ENCODE measurements around the gene TM9SF4. TPM values are rescaled to one million over a fixed set of nuclear protein-coding genes. Genes with fewer than 3 reads are reported as not detected.
A peak's percentile ranks its signal among the peaks of the same experiment; 100 is the strongest.

The TM9SF4 gene
- total RNA-seq (10 to 100 TPM; 42.6 to 44.3 TPM), polyA plus RNA-seq (10 to 100 TPM; 31.5 to 43.4 (median 33.3) TPM), total RNA-seq (40.7 to 61.0 (median 48.1) reads per million in 6 experiments)

DNA sequence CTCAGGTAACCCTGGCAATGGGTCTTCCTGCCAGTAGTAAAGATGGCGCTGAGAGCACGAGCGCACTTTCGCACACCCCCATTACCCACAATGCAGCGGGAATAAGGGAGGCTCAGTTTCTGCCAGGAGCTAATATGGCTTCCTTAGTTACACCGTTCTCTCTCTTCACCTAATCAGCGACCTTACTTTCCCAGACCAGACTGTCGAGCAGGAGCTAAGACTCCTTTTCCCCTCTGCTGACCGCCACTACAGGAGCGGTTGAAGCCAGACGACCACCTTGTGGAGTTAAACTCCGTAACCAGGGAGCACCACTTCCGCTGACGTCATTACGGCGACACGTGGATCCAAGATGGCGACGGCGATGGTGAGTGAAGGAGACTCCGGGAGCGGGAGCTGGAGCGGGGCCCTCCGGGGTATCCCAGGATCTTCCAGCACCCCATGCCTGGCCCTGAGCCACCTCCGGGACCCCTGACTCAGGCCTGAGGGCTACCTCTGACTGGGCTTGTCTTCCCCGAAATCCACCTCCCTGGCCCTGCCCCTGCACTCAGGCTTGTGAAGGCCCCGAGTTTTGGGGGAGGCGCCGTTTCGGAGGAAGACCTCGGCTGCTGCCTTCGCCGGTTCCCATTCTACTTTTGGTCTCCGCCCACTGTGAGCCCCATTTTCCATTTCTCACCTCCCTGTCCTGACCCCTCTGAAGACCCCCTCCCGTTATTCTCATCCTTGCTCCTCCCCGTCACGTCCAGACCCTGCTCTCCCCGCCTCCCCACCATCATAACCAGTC, at the start of gene TM9SF4:
TSS of gene TM9SF4 (plus strand) at position 323 of the 781 bp plus-strand sequence. CDS start at position 350, 27 bp downstream.
- POLR2A ChIA-PET, result interaction anchor here (0.6 to 1.4 kb wide), 3 partner anchors 7 to 143 kb away, joined by 3 to 4 read pairs (median 3); no protein-coding TSS in a partner anchor

DNA sequence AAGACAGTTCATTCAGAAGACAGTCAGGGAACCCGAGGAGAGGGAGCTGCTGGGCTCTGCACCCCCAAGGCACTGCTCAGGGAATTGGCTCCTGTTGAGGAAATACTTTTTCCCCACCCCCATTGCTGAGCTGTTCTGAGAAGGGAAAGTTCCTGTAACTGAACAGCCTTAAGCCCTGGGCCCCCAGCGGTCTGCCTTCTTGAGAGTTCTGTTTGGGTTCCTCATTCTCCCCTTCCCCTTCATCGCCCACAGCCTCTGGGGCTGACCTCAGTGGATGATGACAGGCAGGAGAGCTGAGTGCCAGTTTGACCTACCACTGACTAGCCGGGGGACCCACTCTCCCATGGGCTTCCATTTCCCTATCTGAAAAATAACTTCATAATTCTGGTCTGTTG, 46.7 kb upstream of the TM9SF4 start:
- Mint-ChIP-seq H3K9me3 (no peaks in the 10 kb centered on the region), H3K27me3 (peaks cover 14 to 62% (median 46%) of the 10 kb centered on the region in 5 donors), H3K27ac (no peak overlapping the region), H3K4me1 (peaks cover 0 to 19% (median 0%) of the 10 kb centered on the region in 4 donors), H3K36me3 (no peaks in the 10 kb centered on the region), H3K4me3 (peak overlapping the region in 1 of 10 donors; percentile 52)
- DNase-seq (no peak), ATAC-seq (no peak)
- POLR2A ChIA-PET, result no interaction called here

More for the DNA sequence above, at the start of gene TM9SF4:
- no peaks in the 10 kb centered on the region for H3K27me3 Mint-ChIP-seq
- H3K4me1 Mint-ChIP-seq, result peaks cover 16 to 50% (median 40%) of the 10 kb centered on the region in 4 donors
- peak; percentile 86 to 88 for ATAC-seq
- H3K9me3 Mint-ChIP-seq, result no peaks in the 10 kb centered on the region
- peak within 1 kb of the TSS; percentile 97 to 100 (median 100) for H3K27ac Mint-ChIP-seq
- peak; percentile 76 to 98 (median 90) for DNase-seq
- peak within 1 kb of the TSS; percentile 86 to 100 (median 96) for H3K4me3 Mint-ChIP-seq
- H3K36me3 Mint-ChIP-seq, result peaks cover 0 to 11% (median 0%) of the 10 kb centered on the region in 3 donors

GRCh38 chr20:32063695-32064094, 45.8 kb upstream of the TM9SF4 start:
- Mint-ChIP-seq H3K36me3 (no peaks in the 10 kb centered on the region), H3K27ac (no peak overlapping the region), H3K27me3 (peaks cover 13 to 52% (median 38%) of the 10 kb centered on the region in 5 donors), H3K4me1 (peaks cover 0 to 19% (median 0%) of the 10 kb centered on the region in 4 donors), H3K9me3 (no peaks in the 10 kb centered on the region), H3K4me3 (peak overlapping the region in 1 of 10 donors; percentile 39)
- ATAC-seq, result no peak
- POLR2A ChIA-PET, result no interaction called here
- DNase-seq, result no peak

GRCh38 chr20:32064667-32065066, 44.8 kb upstream of the TM9SF4 start:
- Mint-ChIP-seq H3K4me1 (peaks cover 0 to 23% (median 0%) of the 10 kb centered on the region in 4 donors), H3K4me3 (no peak overlapping the region), H3K27me3 (peaks cover 12 to 43% (median 30%) of the 10 kb centered on the region in 5 donors), H3K36me3 (no peaks in the 10 kb centered on the region), H3K9me3 (no peaks in the 10 kb centered on the region), H3K27ac (no peak overlapping the region)
- DNase-seq (no peak), ATAC-seq (no peak)
- POLR2A ChIA-PET, result no interaction called here

DNA sequence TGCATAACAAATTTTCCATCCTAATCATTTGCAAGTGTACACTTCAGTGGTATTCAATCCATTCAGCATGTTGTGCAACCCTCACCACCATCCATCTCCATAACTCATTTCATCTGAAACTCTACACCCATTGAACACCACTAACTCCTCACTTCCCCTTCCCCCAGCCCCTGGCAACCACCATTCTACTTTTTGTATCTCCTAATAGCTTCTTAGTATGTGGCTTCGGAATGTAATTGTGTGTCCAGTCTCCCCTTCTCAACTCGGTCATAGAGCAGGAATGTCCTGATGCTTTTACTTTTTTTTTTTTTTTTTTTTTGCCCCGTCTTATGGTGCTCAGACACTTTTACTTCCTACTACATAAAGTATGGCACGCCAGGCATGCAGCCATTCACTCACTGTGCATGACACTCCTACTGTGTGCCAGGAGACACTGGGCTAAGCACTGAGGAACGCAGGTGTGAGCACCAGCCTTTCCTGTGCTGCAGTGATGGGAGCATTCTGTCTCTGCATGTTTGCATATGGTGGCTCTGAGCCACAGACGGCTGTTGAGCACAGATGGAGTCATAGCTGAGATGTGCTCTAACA, 42.2 kb upstream of the TM9SF4 start:
- no peaks in the 10 kb centered on the region for H3K36me3 Mint-ChIP-seq
- H3K4me1 Mint-ChIP-seq, result peaks cover 0 to 27% (median under 1%) of the 10 kb centered on the region in 4 donors
- POLR2A ChIA-PET, result no interaction called here
- no peak for DNase-seq
- H3K27ac Mint-ChIP-seq, result no peak overlapping the region
- ATAC-seq, result no peak
- H3K4me3 Mint-ChIP-seq, result no peak overlapping the region
- peaks cover 2 to 19% (median 16%) of the 10 kb centered on the region in 5 donors for H3K27me3 Mint-ChIP-seq
- no peaks in the 10 kb centered on the region for H3K9me3 Mint-ChIP-seq

- Mint-ChIP-seq H3K9me3 (no peaks in the 10 kb centered on the region), H3K36me3 (no peaks in the 10 kb centered on the region), H3K4me1 (peaks cover 0 to 23% (median under 1%) of the 10 kb centered on the region in 4 donors), H3K4me3 (no peak overlapping the region), H3K27ac (no peak overlapping the region), H3K27me3 (peaks cover 0 to 14% (median 13%) of the 10 kb centered on the region in 5 donors)
- POLR2A ChIA-PET, result no interaction called here
- ATAC-seq (no peak), DNase-seq (no peak)
Measured at GRCh38 chr20:32068174-32068573, 41.3 kb upstream of the TM9SF4 start.

GRCh38 chr20:32069711-32070110, 39.8 kb upstream of the TM9SF4 start:
- POLR2A ChIA-PET, result no interaction called here
- no peak overlapping the region for H3K4me3 Mint-ChIP-seq
- peaks cover 0 to 21% (median under 1%) of the 10 kb centered on the region in 4 donors for H3K4me1 Mint-ChIP-seq
- no peaks in the 10 kb centered on the region for H3K36me3 Mint-ChIP-seq
- peaks cover 0 to 13% (median 10%) of the 10 kb centered on the region in 5 donors for H3K27me3 Mint-ChIP-seq
- no peak for ATAC-seq
- no peaks in the 10 kb centered on the region for H3K9me3 Mint-ChIP-seq
- DNase-seq, result no peak
- peak overlapping the region in 1 of 10 donors; percentile 22 for H3K27ac Mint-ChIP-seq

DNA sequence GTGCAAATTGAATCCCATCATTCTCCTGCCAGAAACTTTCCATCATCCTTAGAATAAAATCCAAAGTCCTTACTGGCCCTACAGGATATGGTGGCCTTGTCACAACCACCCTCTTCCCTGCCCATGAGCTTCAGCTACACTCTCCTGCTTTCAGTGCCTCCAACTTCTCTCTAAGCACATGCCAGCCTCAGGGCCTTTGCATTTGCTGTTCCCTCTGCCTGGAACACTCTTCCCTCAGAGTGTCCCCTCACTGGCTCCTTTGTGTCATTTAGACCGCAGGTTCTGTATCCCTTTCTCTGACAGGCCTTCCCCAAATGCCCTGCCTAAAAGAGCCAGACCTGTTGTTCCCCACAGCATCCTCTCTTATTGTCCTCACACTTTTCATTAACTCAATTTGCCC, 39.2 kb upstream of the TM9SF4 start:
- Mint-ChIP-seq H3K36me3 (no peaks in the 10 kb centered on the region), H3K9me3 (no peaks in the 10 kb centered on the region), H3K4me3 (no peak overlapping the region), H3K27ac (peak overlapping the region in 1 of 10 donors; percentile 22), H3K4me1 (peaks cover 0 to 19% (median under 1%) of the 10 kb centered on the region in 4 donors), H3K27me3 (peaks cover 0 to 13% (median 11%) of the 10 kb centered on the region in 5 donors)
- POLR2A ChIA-PET, result no interaction called here
- DNase-seq (no peak), ATAC-seq (no peak)

- DNase-seq (no peak), ATAC-seq (no peak)
- no peak overlapping the region for H3K27ac Mint-ChIP-seq
- H3K27me3 Mint-ChIP-seq, result peaks cover 0 to 16% (median 13%) of the 10 kb centered on the region in 5 donors
- POLR2A ChIA-PET, result no interaction called here
- no peaks in the 10 kb centered on the region for H3K9me3 Mint-ChIP-seq
- H3K4me1 Mint-ChIP-seq, result peaks cover 0 to 19% (median under 1%) of the 10 kb centered on the region in 4 donors
- no peaks in the 10 kb centered on the region for H3K36me3 Mint-ChIP-seq
- no peak overlapping the region for H3K4me3 Mint-ChIP-seq
Measured at GRCh38 chr20:32070690-32071213, 38.8 kb upstream of the TM9SF4 start.

DNA sequence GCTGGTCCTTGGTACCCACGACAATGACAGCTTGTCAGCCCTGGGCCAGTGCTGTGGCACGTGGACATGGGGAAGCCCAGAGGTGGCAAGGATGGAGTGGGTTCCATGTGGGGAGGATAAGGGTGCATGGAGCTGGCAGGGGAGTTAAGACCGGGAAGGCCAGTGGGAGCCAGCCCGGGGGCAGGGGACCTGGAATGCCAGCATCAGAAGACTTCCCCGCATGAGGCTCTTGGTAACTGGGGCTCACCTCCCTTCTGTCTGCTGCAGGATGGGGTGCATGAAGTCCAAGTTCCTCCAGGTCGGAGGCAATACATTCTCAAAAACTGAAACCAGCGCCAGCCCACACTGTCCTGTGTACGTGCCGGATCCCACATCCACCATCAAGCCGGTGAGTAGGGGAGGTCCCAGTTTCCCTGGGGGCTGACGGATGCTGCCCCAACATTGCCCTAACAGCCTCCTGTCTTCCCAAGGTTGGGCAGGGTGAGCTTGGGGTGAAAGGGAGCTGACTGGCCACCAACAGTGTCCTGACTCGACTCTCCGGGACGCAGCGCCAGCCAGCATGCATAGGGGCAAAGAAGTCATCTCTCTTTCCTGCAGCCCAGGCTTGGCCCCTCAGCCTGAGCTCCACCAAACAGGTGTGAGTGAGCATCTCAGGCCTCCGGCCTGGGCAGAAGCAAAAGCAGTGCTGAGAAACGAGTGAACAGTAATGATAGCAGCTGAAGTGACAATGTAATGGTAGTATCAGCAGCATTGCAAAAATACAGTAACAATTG, 37.9 kb upstream of the TM9SF4 start:
- peaks cover 0 to 19% (median under 1%) of the 10 kb centered on the region in 4 donors for H3K4me1 Mint-ChIP-seq

DNA sequence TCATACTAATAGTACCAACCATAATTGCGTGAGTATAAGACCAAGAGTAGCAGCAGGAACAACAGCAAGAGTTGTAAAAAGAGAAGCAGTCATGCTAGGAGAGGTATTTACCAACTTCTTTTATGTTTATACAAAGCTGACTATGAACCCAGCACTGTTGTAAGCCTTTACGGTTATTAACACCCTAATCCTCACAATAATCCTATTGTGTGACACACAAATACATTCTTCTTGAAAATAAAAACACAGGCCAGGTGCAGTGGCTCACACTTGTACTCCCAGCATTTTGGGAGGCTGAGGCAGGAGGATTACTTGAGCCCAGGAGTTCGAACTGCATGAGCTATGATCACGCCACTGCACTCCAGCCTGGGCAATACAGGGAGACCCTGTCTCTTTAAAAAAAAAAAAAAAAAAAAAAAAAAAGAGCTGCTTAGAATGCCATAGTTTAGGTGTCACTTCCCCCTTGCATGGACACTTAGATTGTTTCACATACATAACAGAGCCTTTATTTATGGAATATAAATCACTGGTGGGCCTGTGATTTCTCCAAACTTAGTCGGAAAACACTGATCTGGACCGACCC, 37.3 kb upstream of the TM9SF4 start:
- Mint-ChIP-seq H3K27me3 (peaks cover under 1 to 17% (median 15%) of the 10 kb centered on the region in 5 donors), H3K4me3 (no peak overlapping the region), H3K9me3 (no peaks in the 10 kb centered on the region), H3K36me3 (no peaks in the 10 kb centered on the region), H3K4me1 (peaks cover 0 to 18% (median under 1%) of the 10 kb centered on the region in 4 donors), H3K27ac (no peak overlapping the region)
- ATAC-seq (no peak), DNase-seq (no peak)
- POLR2A ChIA-PET, result interaction anchor here (0.6 kb wide), 1 partner anchor 246 kb away, joined by 4 read pairs; no protein-coding TSS in a partner anchor

More for the DNA sequence above, 37.9 kb upstream of the TM9SF4 start:
- Mint-ChIP-seq H3K9me3 (no peaks in the 10 kb centered on the region), H3K36me3 (no peaks in the 10 kb centered on the region), H3K4me3 (no peak overlapping the region), H3K27me3 (peaks cover 0 to 20% (median 18%) of the 10 kb centered on the region in 5 donors), H3K27ac (peak overlapping the region in 1 of 10 donors; percentile 5)
- POLR2A ChIA-PET, result no interaction called here
- DNase-seq, result no peak
- no peak for ATAC-seq

DNA sequence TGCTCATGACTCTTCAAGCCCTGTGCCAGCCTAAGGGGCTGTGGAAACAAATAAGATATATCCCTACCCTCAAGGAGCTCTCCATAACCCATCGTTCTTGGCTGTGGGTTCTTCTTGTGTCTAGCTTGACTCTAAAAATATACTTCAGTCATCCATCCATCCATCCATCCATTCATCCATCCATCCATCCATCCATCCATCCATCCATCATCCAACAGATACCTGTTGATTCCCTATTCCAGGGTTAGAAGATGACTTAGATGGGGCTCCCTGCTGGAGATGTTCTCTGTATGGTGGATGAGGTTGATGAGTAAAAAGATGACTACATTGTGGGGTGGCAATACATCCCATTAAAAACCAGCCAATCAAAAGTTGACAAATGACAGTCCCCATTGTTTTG, 34.0 kb upstream of the TM9SF4 start:
- Mint-ChIP-seq H3K9me3 (no peaks in the 10 kb centered on the region), H3K27ac (no peak overlapping the region), H3K4me3 (no peak overlapping the region), H3K36me3 (no peaks in the 10 kb centered on the region), H3K27me3 (peaks cover 2 to 22% (median 16%) of the 10 kb centered on the region in 5 donors), H3K4me1 (peaks cover 0 to 4% (median 0%) of the 10 kb centered on the region in 4 donors)
- DNase-seq, result no peak
- ATAC-seq, result no peak
- POLR2A ChIA-PET, result no interaction called here
